HEK293 (cell line): ENCODE results near the gene TAPBP.
A peak's percentile ranks its signal among the peaks of the same experiment; 100 is the strongest.

Source experiments
- CTCF ChIA-PET: fragments of 350-600 bp; formaldehyde crosslinking; extraction: SDS; loops from one replicate; lab custom pipeline; 2021; ENCODE audit warnings: antibody characterized with exemption; lab: Yijun Ruan, JAX
- POLR2A ChIA-PET: fragments of 300-600 bp; formaldehyde crosslinking; extraction: SDS; loops from one replicate; lab custom pipeline; 2020; ENCODE audit warnings: antibody characterized with exemption, inconsistent platforms; lab: Yijun Ruan, JAX
- H3K27ac ChIP-seq: fragments of 200-500 bp; sonication (Bioruptor generic); 2 replicates; pipeline ENCODE4 v1.5.1; 2014; ENCODE audit warnings: low read depth, low read length, control low read depth, inconsistent platforms; ENCODE audit errors: extremely low read depth
- H3K36me3 ChIP-seq, 2 experiments: fragments of 200-500 bp in 1 of 2; sonication (Bioruptor generic) in 1 of 2; 1 replicate in 1 of 2; 2 replicates in 1 of 2; pipeline ENCODE4 v1.5.1; 2014 to 2017; ENCODE audit warnings: inconsistent platforms in 2 of 2, low read length in 2 of 2; ENCODE audit not compliant: control insufficient read depth in 2 of 2, insufficient read depth in 1 of 2
- H3K4me1 ChIP-seq: fragments of 200-500 bp; sonication (Bioruptor generic); 2 replicates; pipeline ENCODE4 v1.5.1; 2014; ENCODE audit warnings: mild to moderate bottlenecking, low read length, inconsistent platforms; ENCODE audit not compliant: control insufficient read depth, insufficient read depth
- H3K4me3 ChIP-seq: 2 replicates; pipeline ENCODE4 v1.5.1; 2011; ENCODE audit warnings: low read depth, mild to moderate bottlenecking, control low read depth, low read length, moderate library complexity
- H3K9me3 ChIP-seq: fragments of 200-500 bp; sonication (Bioruptor generic); 2 replicates; pipeline ENCODE4 v1.5.1; 2014; ENCODE audit warnings: low read depth, low read length, inconsistent platforms; ENCODE audit not compliant: control insufficient read depth, insufficient read depth
- EGR2 ChIP-seq: fragments of 450-650 bp; formaldehyde crosslinking; IDR thresholded peaks from 2 replicates; pipeline ENCODE4 v1.5.1; 2016; ENCODE audit warnings: low read depth, missing biosample characterization, missing genetic modification characterization
- GLI2 ChIP-seq: fragments of 450-650 bp; formaldehyde crosslinking; IDR thresholded peaks from 2 replicates; pipeline ENCODE4; 2017; ENCODE audit warnings: missing biosample characterization, missing genetic modification characterization, low read depth, borderline replicate concordance
- GLIS2 ChIP-seq: fragments of 450-650 bp; formaldehyde crosslinking; IDR thresholded peaks from 2 replicates; pipeline ENCODE4 v1.5.1; 2016; ENCODE audit warnings: missing biosample characterization, missing genetic modification characterization
- REPIN1 ChIP-seq: fragments of 450-650 bp; formaldehyde crosslinking; IDR thresholded peaks from 2 replicates; pipeline ENCODE4 v1.5.1; 2017; ENCODE audit warnings: missing biosample characterization, missing genetic modification characterization, low read depth
- SP3 ChIP-seq: fragments of 450-650 bp; formaldehyde crosslinking; IDR thresholded peaks from 2 replicates; pipeline ENCODE4 v1.5.1; 2016; ENCODE audit warnings: missing biosample characterization, missing genetic modification characterization
- ZBTB17 ChIP-seq: fragments of 450-650 bp; formaldehyde crosslinking; IDR thresholded peaks from 2 replicates; pipeline ENCODE4 v1.5.1; 2016; ENCODE audit warnings: missing biosample characterization, missing genetic modification characterization
- ZBTB48 ChIP-seq: fragments of 450-650 bp; formaldehyde crosslinking; IDR thresholded peaks from 2 replicates; pipeline ENCODE4 v1.5.1; 2016; ENCODE audit warnings: missing biosample characterization, missing genetic modification characterization
- ZFHX2 ChIP-seq: fragments of 450-650 bp; formaldehyde crosslinking; conservative IDR thresholded peaks from 2 replicates; pipeline ENCODE4 v1.5.1; 2016; ENCODE audit warnings: missing biosample characterization, missing genetic modification characterization
- ZNF2 ChIP-seq: fragments of 450-650 bp; formaldehyde crosslinking; IDR thresholded peaks from 2 replicates; pipeline ENCODE4 v1.5.1; 2016; ENCODE audit warnings: missing biosample characterization, missing genetic modification characterization
- ZNF292 ChIP-seq: fragments of 450-650 bp; formaldehyde crosslinking; IDR thresholded peaks from 2 replicates; pipeline ENCODE4 v1.5.1; 2016; ENCODE audit warnings: low read depth, missing biosample characterization, missing genetic modification characterization, borderline replicate concordance
- ZNF391 ChIP-seq: fragments of 450-650 bp; formaldehyde crosslinking; IDR thresholded peaks from 2 replicates; pipeline ENCODE4 v1.5.1; 2016; ENCODE audit warnings: low read depth, missing biosample characterization, missing genetic modification characterization, borderline replicate concordance
- ZNF48 ChIP-seq: fragments of 450-650 bp; formaldehyde crosslinking; IDR thresholded peaks from 2 replicates; pipeline ENCODE4 v1.5.1; 2016; ENCODE audit warnings: missing biosample characterization, missing genetic modification characterization
- ZNF501 ChIP-seq: fragments of 450-650 bp; formaldehyde crosslinking; IDR thresholded peaks from 2 replicates; pipeline ENCODE4 v1.5.1; 2016; ENCODE audit warnings: missing biosample characterization, missing genetic modification characterization
- ZNF600 ChIP-seq: fragments of 450-650 bp; formaldehyde crosslinking; IDR thresholded peaks from 2 replicates; pipeline ENCODE4 v1.5.1; 2016; ENCODE audit warnings: missing biosample characterization, missing genetic modification characterization
- ZNF654 ChIP-seq: fragments of 450-650 bp; formaldehyde crosslinking; IDR thresholded peaks from 2 replicates; pipeline ENCODE4 v1.5.1; 2016; ENCODE audit warnings: low read depth, missing biosample characterization, missing genetic modification characterization
- ZNF660 ChIP-seq: fragments of 450-650 bp; IDR thresholded peaks from 2 replicates; pipeline ENCODE4 v1.5.1; 2018; ENCODE audit warnings: missing biosample characterization, mild to moderate bottlenecking, missing genetic modification characterization
- ZNF792 ChIP-seq: fragments of 450-650 bp; formaldehyde crosslinking; IDR thresholded peaks from 2 replicates; pipeline ENCODE4 v1.5.1; 2016; ENCODE audit warnings: missing biosample characterization, missing genetic modification characterization
- ZXDB ChIP-seq: fragments of 450-650 bp; formaldehyde crosslinking; IDR thresholded peaks from 2 replicates; pipeline ENCODE4 v1.5.1; 2016; ENCODE audit warnings: missing biosample characterization, missing genetic modification characterization
- TF ChIP-seq, protein P1 (sequence below): fragments of 450-650 bp; formaldehyde crosslinking; IDR thresholded peaks from 2 replicates; pipeline ENCODE4 v1.5.1; 2016; ENCODE audit warnings: missing biosample characterization, missing genetic modification characterization
- TF ChIP-seq, protein P2 (sequence below): fragments of 450-650 bp; formaldehyde crosslinking; optimal IDR thresholded peaks from 2 replicates; pipeline ENCODE3; 2016; ENCODE audit warnings: missing biosample characterization, mild to moderate bottlenecking, missing genetic modification characterization
- TF ChIP-seq, protein P3 (sequence below): fragments of 450-650 bp; formaldehyde crosslinking; IDR thresholded peaks from 2 replicates; pipeline ENCODE4 v1.5.1; 2016; ENCODE audit warnings: missing biosample characterization, missing genetic modification characterization

TAPBP gene

DNA sequence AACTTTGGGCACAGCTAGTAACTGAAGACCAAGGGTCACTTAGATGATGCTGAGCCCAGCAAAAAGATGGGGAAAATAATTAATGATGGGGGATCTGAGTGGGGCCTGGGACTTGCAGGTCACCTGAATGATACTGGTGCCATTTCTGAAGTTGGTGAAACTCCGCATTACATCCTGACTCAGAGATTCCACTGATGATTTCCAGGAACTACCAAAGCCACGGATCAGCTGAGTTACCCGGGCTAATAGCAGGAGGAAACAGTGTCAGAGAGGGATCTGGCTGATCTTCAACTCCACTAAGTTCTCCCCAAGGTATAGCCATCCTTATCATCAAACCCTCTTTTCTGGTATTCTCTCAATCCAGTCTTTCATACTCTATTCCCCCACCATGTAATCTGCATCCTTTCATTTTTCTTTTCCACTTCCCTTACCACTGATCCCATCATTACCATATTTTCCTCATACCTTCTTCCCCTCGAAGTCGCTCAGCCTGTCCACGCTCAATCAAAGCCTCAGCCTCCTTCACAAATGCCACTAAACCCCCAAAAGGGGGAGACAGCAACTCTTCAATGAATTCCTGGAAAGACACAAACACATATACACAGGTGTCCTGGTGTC, 62.4 kb downstream of the TAPBP start:
- Histone ChIP-seq H3K9me3 (no peaks in the 10 kb centered on the region), H3K27ac (no peak overlapping the region), H3K36me3 (peaks cover 14 to 20% of the 10 kb centered on the region in 2 experiments; a peak in 2 of 3 replicates), H3K4me1 (peaks cover 12% of the 10 kb centered on the region), H3K4me3 (no peak overlapping the region)
- TF ChIP-seq ZNF48 (tag by site-specific recombination) (no peak), SP3 (no peak), ZNF654 (tag by site-specific recombination) (peak; percentile 11; the same call in 1 of the 2 replicates), ZNF792 (tag by site-specific recombination) (no peak)
- TF ChIP-seq, protein P1, sequence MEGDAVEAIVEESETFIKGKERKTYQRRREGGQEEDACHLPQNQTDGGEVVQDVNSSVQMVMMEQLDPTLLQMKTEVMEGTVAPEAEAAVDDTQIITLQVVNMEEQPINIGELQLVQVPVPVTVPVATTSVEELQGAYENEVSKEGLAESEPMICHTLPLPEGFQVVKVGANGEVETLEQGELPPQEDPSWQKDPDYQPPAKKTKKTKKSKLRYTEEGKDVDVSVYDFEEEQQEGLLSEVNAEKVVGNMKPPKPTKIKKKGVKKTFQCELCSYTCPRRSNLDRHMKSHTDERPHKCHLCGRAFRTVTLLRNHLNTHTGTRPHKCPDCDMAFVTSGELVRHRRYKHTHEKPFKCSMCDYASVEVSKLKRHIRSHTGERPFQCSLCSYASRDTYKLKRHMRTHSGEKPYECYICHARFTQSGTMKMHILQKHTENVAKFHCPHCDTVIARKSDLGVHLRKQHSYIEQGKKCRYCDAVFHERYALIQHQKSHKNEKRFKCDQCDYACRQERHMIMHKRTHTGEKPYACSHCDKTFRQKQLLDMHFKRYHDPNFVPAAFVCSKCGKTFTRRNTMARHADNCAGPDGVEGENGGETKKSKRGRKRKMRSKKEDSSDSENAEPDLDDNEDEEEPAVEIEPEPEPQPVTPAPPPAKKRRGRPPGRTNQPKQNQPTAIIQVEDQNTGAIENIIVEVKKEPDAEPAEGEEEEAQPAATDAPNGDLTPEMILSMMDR = no peak
- TF ChIP-seq, protein P2, sequence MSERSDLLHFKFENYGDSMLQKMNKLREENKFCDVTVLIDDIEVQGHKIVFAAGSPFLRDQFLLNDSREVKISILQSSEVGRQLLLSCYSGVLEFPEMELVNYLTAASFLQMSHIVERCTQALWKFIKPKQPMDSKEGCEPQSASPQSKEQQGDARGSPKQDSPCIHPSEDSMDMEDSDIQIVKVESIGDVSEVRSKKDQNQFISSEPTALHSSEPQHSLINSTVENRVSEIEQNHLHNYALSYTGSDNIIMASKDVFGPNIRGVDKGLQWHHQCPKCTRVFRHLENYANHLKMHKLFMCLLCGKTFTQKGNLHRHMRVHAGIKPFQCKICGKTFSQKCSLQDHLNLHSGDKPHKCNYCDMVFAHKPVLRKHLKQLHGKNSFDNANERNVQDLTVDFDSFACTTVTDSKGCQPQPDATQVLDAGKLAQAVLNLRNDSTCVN (tag by site-specific recombination) = no peak
- CTCF ChIA-PET = interaction anchor here (0.6 to 1.6 kb wide), 6 partner anchors 16 to 413 kb away, joined by 3 to 8 read pairs (median 5); partner anchors contain the start of genes B3GALT4, RPS18, TAP2 and VPS52
- POLR2A ChIA-PET = interaction anchor here (0.7 to 4.8 kb wide), 5 partner anchors 12 to 280 kb away, joined by 3 to 65 read pairs (median 30); partner anchors contain the start of genes B3GALT4, RPS18 and VPS52

DNA sequence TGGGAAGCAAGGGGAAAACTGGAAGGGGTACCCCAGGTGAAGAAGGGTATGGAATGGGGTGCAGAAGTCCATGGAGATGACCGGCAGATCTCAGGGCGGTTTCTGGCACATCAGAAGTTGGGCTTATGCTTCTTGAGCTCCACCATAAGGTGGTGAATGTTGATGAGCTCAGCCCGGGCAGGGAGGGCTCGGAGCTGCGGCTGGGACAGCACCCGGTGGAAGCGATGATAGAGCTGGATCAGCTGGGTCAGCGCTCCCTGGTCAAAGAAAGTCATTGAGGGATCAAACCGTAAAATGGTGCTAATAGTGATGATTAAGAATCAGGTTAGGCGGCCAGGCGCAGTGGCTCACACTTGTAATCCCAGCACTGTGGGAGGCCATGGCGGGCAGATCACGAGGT, 63.1 kb downstream of the TAPBP start:
- no peak overlapping the region for H3K4me3 ChIP-seq
- H3K36me3 ChIP-seq = peaks cover 14 to 20% of the 10 kb centered on the region in 2 experiments; a peak in 2 of 3 replicates
- H3K4me1 ChIP-seq = peaks cover 12% of the 10 kb centered on the region
- ChIA-PET POLR2A (interaction anchor here (2.8 to 4.8 kb wide), 5 partner anchors 12 to 279 kb away, joined by 12 to 65 read pairs (median 30); partner anchors contain the start of genes B3GALT4, RING1, RPS18 and VPS52), CTCF (interaction anchor here (0.6 to 6.1 kb wide), 10 partner anchors 12 to 412 kb away, joined by 3 to 76 read pairs (median 6); partner anchors contain the start of genes HSD17B8, RPS18, TAP2 and VPS52)
- no peak overlapping the region for H3K27ac ChIP-seq
- TF ChIP-seq, protein P3, sequence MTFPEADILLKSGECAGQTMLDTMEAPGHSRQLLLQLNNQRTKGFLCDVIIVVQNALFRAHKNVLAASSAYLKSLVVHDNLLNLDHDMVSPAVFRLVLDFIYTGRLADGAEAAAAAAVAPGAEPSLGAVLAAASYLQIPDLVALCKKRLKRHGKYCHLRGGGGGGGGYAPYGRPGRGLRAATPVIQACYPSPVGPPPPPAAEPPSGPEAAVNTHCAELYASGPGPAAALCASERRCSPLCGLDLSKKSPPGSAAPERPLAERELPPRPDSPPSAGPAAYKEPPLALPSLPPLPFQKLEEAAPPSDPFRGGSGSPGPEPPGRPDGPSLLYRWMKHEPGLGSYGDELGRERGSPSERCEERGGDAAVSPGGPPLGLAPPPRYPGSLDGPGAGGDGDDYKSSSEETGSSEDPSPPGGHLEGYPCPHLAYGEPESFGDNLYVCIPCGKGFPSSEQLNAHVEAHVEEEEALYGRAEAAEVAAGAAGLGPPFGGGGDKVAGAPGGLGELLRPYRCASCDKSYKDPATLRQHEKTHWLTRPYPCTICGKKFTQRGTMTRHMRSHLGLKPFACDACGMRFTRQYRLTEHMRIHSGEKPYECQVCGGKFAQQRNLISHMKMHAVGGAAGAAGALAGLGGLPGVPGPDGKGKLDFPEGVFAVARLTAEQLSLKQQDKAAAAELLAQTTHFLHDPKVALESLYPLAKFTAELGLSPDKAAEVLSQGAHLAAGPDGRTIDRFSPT (tag by site-specific recombination) = no peak
- TF ChIP-seq GLI2 (tag by site-specific recombination) = no peak
- no peak for TF ChIP-seq ZNF292
- no peaks in the 10 kb centered on the region for H3K9me3 ChIP-seq

DNA sequence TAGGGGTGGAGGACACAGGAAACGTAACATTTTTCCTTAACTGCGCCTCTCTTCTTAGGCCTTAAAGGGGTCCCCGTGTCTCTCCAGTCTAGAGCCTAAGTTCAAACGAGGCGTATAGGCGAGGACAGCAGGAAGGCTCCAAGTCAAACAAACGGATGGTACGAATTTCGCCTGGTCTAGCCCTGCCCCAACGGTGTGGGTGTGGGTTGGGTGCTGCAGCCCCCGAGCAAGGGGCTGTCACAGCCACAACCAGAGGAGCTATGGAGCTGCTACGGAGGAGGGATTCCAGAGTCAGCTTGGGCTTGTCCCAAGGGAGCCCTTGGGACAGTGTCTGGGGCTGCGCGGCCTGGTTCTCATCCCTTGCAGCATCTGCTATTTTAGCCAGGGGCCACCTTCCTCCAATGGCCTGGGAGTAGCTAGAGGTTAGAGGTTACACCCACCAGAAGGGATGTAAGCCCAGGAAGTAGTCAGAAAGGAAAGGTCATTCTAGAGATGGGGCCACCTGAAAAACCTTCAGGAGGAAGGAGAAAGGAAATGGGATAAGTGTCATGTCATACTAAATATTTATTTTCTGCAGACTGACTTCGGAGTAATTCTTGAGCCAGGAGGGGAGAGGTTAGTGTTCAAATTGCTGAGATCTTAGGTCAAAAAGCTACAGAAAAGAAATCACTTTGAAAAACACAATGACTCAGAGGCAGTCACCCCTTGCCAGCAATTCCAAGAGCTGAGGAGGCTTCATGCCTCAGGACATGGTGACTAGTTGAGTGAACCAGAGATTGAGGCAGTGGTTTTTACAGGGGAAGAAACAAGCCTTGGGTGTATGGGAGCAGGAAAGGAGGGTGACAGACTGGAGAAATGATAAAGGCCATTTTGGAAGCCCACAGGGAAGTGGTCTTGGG, 63.9 kb downstream of the TAPBP start:
- Histone ChIP-seq H3K9me3 (no peaks in the 10 kb centered on the region), H3K4me3 (peak overlapping the region; percentile 62), H3K27ac (peak overlapping the region; percentile 81), H3K4me1 (peaks cover 12% of the 10 kb centered on the region), H3K36me3 (peaks cover 14 to 20% of the 10 kb centered on the region in 2 experiments; a peak in 2 of 3 replicates)
- CTCF ChIA-PET = interaction anchor here (0.6 to 6.1 kb wide), 20 partner anchors 10 to 411 kb away, joined by 3 to 76 read pairs (median 12); partner anchors contain the start of genes HSD17B8, RING1, RPS18 and TAP2
- POLR2A ChIA-PET = interaction anchor here (0.6 to 4.8 kb wide), 25 partner anchors 10 to 355 kb away, joined by 3 to 65 read pairs (median 5); partner anchors contain the start of genes B3GALT4, HSD17B8, PFDN6 and RGL2
- no peak for TF ChIP-seq ZXDB (tag by site-specific recombination)
- 0 out of 2 replicates have a peak, but pooled peaks have one; percentile 32 for TF ChIP-seq ZNF600 (tag by site-specific recombination)
- TF ChIP-seq ZNF501 (tag by site-specific recombination) = 0 out of 2 replicates have a peak, but pooled peaks have one; percentile 29
- 0 out of 2 replicates have a peak, but pooled peaks have one; percentile 48 for TF ChIP-seq ZFHX2
- peak; percentile 15; the same call in 1 of the 2 replicates for TF ChIP-seq GLIS2 (tag by site-specific recombination)
- TF ChIP-seq ZNF2 (tag by site-specific recombination) = peak; percentile 39; the same call in 1 of the 2 replicates
- TF ChIP-seq REPIN1 (tag by site-specific recombination) = no peak
- no peak for TF ChIP-seq EGR2 (tag by site-specific recombination)
- TF ChIP-seq ZBTB48 = peak; percentile 69
- TF ChIP-seq ZNF391 (tag by site-specific recombination) = 0 out of 2 replicates have a peak, but pooled peaks have one; percentile 22
- peak; percentile 69; the same call in 1 of the 2 replicates for TF ChIP-seq ZBTB17 (tag by site-specific recombination)
- TF ChIP-seq ZNF660 (tag by site-specific recombination) = peak; percentile 9; the same call in 1 of the 2 replicates
